ENCODE results near the gene SETD9. TPM values are rescaled to one million over a fixed set of nuclear protein-coding genes. Genes with fewer than 3 reads are reported as not detected.

SETD9 gene
- total and polyA plus RNA-seq, 3 donors from 2014 or later, result 27.3 to 58.6 (median 43.5) TPM

DNA sequence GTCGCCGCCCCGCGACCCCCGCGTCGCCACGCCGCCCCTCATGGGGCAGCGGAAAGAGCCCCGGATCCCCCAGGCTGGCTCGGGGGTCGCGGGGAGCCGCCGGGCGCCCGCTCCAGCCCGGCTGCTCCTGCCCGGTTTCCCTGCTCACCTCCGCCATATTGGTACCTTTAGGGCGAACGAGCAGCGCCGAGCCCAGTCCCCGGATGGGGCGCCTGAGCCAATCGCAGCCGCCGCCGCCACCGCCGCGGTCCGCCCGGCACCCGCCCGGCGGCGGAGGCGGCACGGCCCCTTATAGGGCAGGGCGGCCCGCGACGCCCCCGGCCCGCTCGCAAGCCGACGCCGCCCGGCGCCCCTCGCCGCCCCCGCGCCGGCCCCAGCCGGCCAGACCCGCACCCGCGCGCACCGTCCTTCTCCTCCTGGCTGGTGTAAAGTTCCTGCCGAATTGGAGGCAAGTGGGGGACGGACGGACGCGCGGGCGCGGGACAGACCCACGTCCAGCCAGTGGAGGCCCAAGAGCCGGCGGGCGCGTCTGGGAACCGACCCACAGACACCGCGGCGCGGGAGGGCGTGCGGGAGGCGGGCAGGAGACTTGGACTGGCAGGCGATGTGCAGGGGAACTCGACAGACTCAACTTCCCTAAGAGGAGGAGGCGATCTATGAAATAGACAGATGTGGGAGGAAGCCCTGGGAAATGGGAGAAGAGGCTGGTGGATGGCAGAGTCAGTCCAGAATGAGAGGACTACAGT, 42.7 kb downstream of the SETD9 start, which contains the start of gene MIER3:
TSS of gene MIER3 (minus strand) at position 178 of the 746 bp plus-strand sequence. CDS start at position 157, 21 bp downstream.
- Histone ChIP-seq H3K9me3 (no peaks in the 10 kb centered on the region), H3K4me3 (peak within 1 kb of the TSS; percentile 91), H3K36me3 (ENCODE audit: low read depth, missing control alignments) (no peaks in the 10 kb centered on the region), H3K4me1 (peaks cover 12% of the 10 kb centered on the region), H3K27ac (peak within 1 kb of the TSS; percentile 93 to 95), H3K27me3 (no peaks in the 10 kb centered on the region)
- DNase-seq, result peak; percentile 83
- TF ChIP-seq POLR2A (IDR thresholded peaks at IDR 0.05), result no peak
- TF ChIP-seq, protein P1, sequence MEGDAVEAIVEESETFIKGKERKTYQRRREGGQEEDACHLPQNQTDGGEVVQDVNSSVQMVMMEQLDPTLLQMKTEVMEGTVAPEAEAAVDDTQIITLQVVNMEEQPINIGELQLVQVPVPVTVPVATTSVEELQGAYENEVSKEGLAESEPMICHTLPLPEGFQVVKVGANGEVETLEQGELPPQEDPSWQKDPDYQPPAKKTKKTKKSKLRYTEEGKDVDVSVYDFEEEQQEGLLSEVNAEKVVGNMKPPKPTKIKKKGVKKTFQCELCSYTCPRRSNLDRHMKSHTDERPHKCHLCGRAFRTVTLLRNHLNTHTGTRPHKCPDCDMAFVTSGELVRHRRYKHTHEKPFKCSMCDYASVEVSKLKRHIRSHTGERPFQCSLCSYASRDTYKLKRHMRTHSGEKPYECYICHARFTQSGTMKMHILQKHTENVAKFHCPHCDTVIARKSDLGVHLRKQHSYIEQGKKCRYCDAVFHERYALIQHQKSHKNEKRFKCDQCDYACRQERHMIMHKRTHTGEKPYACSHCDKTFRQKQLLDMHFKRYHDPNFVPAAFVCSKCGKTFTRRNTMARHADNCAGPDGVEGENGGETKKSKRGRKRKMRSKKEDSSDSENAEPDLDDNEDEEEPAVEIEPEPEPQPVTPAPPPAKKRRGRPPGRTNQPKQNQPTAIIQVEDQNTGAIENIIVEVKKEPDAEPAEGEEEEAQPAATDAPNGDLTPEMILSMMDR (IDR thresholded peaks at IDR 0.05), result no peak
- 0% methylated on average over 14 to 61 of the region's 89 CpGs for WGBS, 2 donors
- intact Hi-C loops (cut with DNase I; ENCODE audit: low total_unique reads), result no loop called here

DNA sequence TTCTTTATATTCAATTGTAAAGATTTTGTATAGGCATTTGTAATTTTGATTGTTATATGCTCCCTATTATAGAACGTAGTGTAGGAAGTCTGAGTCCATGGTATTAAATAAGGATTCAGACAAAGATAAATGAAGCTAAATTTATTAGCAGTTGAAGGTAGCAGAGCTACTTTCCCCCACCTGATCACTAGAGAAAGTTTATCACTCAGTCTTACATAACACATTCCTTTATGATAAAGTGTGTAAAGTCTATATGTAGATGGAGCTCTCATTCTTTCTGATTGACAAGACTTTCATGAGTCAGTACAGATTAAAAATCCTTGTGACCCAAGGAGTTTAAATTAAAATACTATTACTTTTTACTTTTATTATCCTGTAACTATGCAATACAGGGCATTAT, 44.9 kb downstream of the SETD9 start:
- intact Hi-C loops (cut with DNase I; ENCODE audit: low total_unique reads), result no loop called here
- Histone ChIP-seq H3K4me3 (no peak overlapping the region), H3K4me1 (peaks cover 12% of the 10 kb centered on the region), H3K36me3 (ENCODE audit: low read depth, missing control alignments) (no peaks in the 10 kb centered on the region), H3K27me3 (no peaks in the 10 kb centered on the region), H3K27ac (no peak overlapping the region), H3K9me3 (no peaks in the 10 kb centered on the region)
- TF ChIP-seq, protein P1 (IDR thresholded peaks at IDR 0.05), result no peak
- DNase-seq, result no peak
- WGBS, 2 donors, result 69 to 77% methylated on average over 1 of the region's 1 CpG

DNA sequence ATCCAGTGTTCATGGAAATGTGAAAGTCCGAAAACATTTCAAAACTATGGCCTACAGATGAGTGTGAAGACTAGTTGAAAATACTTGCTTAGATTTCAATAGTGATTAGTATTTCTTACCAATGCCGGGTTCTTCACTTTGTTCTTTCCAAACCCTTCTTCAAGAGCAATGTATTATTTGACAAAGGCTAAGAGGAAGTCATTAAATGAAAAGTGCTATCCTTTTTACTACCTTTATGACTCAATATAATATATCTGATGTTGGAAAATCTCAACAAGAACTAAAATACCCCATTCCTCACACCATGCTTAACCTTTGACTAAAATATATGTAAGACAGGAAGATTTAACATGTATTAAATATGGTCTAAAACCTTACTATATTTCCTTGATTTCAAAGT, 49.2 kb downstream of the SETD9 start:
- no peaks in the 10 kb centered on the region for H3K9me3 ChIP-seq
- no peak for DNase-seq
- intact Hi-C loops (cut with DNase I; ENCODE audit: low total_unique reads), result no loop called here
- TF ChIP-seq, protein P1 (IDR thresholded peaks at IDR 0.05), result no peak
- no peak for TF ChIP-seq POLR2A (IDR thresholded peaks at IDR 0.05)
- H3K27me3 ChIP-seq, result no peaks in the 10 kb centered on the region
- no peak overlapping the region for H3K4me3 ChIP-seq
- H3K4me1 ChIP-seq, result no peaks in the 10 kb centered on the region
- H3K36me3 ChIP-seq (ENCODE audit: low read depth, missing control alignments), result no peaks in the 10 kb centered on the region
- WGBS, 2 donors, result 94 to 99% methylated on average over 2 of the region's 2 CpGs
- H3K27ac ChIP-seq, result no peak overlapping the region

DNA sequence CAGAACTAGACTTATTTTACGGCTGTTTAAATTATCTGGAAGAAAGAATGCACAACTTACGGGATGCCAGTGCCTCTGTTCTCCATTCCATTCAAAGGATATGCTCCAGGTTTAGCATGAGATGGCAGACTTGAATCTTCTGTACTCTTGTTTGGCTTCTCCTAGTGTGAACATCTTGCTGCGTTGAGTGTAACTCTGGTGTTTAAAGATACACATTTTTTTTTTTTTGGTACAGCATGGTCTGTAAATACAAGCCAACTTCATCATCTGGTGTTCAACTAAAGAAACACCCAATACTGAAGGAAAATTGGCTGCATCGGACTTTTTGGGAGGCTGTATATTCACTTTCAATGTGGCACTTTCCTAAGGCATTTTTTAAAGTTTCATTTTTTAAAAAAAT, 49.9 kb downstream of the SETD9 start:
- H3K4me1 ChIP-seq, result no peaks in the 10 kb centered on the region
- H3K9me3 ChIP-seq, result no peaks in the 10 kb centered on the region
- H3K36me3 ChIP-seq (ENCODE audit: low read depth, missing control alignments), result no peaks in the 10 kb centered on the region
- 74 to 81% methylated on average over 4 of the region's 4 CpGs for WGBS, 2 donors
- H3K27ac ChIP-seq, result no peak overlapping the region
- intact Hi-C loops (cut with DNase I; ENCODE audit: low total_unique reads), result no loop called here
- TF ChIP-seq POLR2A (IDR thresholded peaks at IDR 0.05), result no peak
- TF ChIP-seq, protein P1 (IDR thresholded peaks at IDR 0.05), result no peak
- no peak for DNase-seq
- H3K4me3 ChIP-seq, result no peak overlapping the region
- H3K27me3 ChIP-seq, result no peaks in the 10 kb centered on the region

DNA sequence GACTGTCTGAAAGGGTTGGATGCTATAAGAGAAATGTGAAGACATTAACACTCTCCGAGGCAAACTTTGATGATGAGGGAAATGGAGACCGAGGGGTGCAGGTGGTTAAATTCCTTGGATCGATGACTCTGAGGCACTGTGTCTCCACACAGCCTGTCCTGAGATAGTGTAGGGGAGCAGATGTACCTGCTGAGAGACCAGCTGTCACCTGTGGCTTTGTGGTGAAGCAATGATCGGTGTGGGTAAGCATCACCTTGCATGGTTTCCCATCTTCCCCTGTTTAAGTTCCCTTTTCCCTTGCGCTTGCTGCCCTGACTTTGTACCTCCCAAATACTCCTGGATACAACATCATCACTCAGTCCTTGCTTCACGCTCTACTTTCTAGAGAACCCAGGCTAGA, 52.4 kb downstream of the SETD9 start:
- Histone ChIP-seq H3K27me3 (no peaks in the 10 kb centered on the region), H3K4me3 (no peak overlapping the region), H3K36me3 (ENCODE audit: low read depth, missing control alignments) (no peaks in the 10 kb centered on the region), H3K4me1 (no peaks in the 10 kb centered on the region), H3K9me3 (no peaks in the 10 kb centered on the region), H3K27ac (no peak overlapping the region)
- DNase-seq, result no peak
- TF ChIP-seq POLR2A (IDR thresholded peaks at IDR 0.05), result no peak
- TF ChIP-seq, protein P1 (IDR thresholded peaks at IDR 0.05), result no peak
- intact Hi-C loops (cut with DNase I; ENCODE audit: low total_unique reads), result no loop called here
- 94 to 95% methylated on average over 6 of the region's 6 CpGs for WGBS, 2 donors
